GM19023 (cell line): ENCODE results near the gene MBD5.
"Not testable (repeated sequence)": the region's sequence is repeated elsewhere in the genome, so short reads cannot be mapped to it uniquely, and the experiment has no call there.

Source experiments
- ATAC-seq: cut with Tn5 transposase; IDR thresholded peaks from one replicate; pipeline ENCODE4 v1.9.1; 2021; ENCODE audit warnings: mild to moderate bottlenecking, moderate library complexity; ENCODE audit not compliant: unreplicated experiment

The MBD5 gene

GRCh38 chr2:148021059-148021861 is at the start of gene MBD5:
TSS of gene MBD5 (plus strand) at chr2:148021091.
- peak; percentile 41 for ATAC-seq

- ATAC-seq: no peak
These were observed 44.8 kb upstream of the MBD5 start for GRCh38 chr2:147976102-147976501.

GRCh38 chr2:147977679-147978078 is 43.2 kb upstream of the MBD5 start:
- no peak for ATAC-seq

GRCh38 chr2:147980940-147981528 is 39.9 kb upstream of the MBD5 start:
- ATAC-seq: no peak

GRCh38 chr2:147989102-147989501 is 31.8 kb upstream of the MBD5 start:
- no peak for ATAC-seq

GRCh38 chr2:147989809-147990403 is 31.0 kb upstream of the MBD5 start:
- no peak for ATAC-seq

GRCh38 chr2:147994965-147995364 is 25.9 kb upstream of the MBD5 start:
- ATAC-seq: not testable (repeated sequence)

GRCh38 chr2:147996828-147997227 is 24.1 kb upstream of the MBD5 start:
- ATAC-seq: no peak

- ATAC-seq: no peak
These were observed 22.7 kb upstream of the MBD5 start for GRCh38 chr2:147998203-147998602.

GRCh38 chr2:147999126-147999525 is 21.8 kb upstream of the MBD5 start:
- no peak for ATAC-seq

GRCh38 chr2:148000095-148000494 is 20.8 kb upstream of the MBD5 start:
- no peak for ATAC-seq

- ATAC-seq: not testable (repeated sequence)
These were observed 18.5 kb upstream of the MBD5 start for GRCh38 chr2:148002420-148002819.

- ATAC-seq: no peak
These were observed 14.5 kb upstream of the MBD5 start for GRCh38 chr2:148006249-148007007.

GRCh38 chr2:148007219-148007900 is 13.5 kb upstream of the MBD5 start:
- no peak for ATAC-seq

GRCh38 chr2:148008411-148008810 is 12.5 kb upstream of the MBD5 start:
- ATAC-seq: not testable (repeated sequence)

GRCh38 chr2:148013876-148014275 is 7.0 kb upstream of the MBD5 start:
- ATAC-seq: no peak

GRCh38 chr2:148014616-148015015 is 6.3 kb upstream of the MBD5 start:
- no peak for ATAC-seq

- ATAC-seq: peak; percentile 80
These were observed 506 bp upstream of the MBD5 start, which contains the start of gene ORC4 for GRCh38 chr2:148020111-148021058. TSS of gene ORC4 (minus strand) at chr2:148020737. CDS start at chr2:147975958, 44,779 bp downstream.

- no peak for ATAC-seq
These were observed 995 bp downstream of the MBD5 start for GRCh38 chr2:148021886-148022285.

GRCh38 chr2:148022351-148022750 is 1.5 kb downstream of the MBD5 start:
- ATAC-seq: no peak
